Renal cortex interstitium (tissue), 11 donors: ENCODE measurements around the gene DHRS11. TPM values are rescaled to one million over a fixed set of nuclear protein-coding genes. Genes with fewer than 3 reads are reported as not detected.

Experiments
- DNase-seq, 11 donors: peaks; one replicate each; pipeline ENCODE4 v3.0.0-alpha.2; 2013; ENCODE audit warnings: low read depth in 9 of 11, low spot score in 4 of 11; ENCODE audit errors: extremely low read depth in 1 of 11
- polyA plus RNA-seq, 3 donors: library from polyadenylated mRNA; unstranded; fragments of 120-200 nt; gene quantifications; one replicate each; pipeline ENCODE4 v1.2.1, GENCODE V29; 2013; ENCODE audit not compliant: insufficient read length in 3 of 3

DHRS11 gene
- polyA plus RNA-seq, 3 donors = 23.5 to 27.5 (median 25.9) TPM

DNA sequence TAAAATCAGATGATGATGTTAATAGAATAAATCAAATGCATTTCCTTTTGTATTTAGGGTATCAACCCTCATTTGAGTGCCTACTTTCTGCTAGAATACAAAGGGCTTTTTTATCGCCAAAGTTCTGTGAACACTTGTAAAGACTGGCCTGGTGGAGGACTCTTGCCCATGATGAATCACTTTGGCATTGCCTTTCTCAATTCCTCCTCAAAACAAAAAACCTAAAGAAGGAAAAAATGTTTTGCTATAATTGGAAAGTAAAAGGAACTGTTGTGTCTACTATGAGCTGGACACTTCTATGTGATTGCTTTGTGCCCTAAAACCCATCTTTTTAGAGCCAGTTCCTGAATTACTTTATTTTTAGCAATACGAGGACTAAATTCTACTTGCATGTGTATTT is 13.0 kb upstream of the DHRS11 start:
- no peak for DNase-seq

DNA sequence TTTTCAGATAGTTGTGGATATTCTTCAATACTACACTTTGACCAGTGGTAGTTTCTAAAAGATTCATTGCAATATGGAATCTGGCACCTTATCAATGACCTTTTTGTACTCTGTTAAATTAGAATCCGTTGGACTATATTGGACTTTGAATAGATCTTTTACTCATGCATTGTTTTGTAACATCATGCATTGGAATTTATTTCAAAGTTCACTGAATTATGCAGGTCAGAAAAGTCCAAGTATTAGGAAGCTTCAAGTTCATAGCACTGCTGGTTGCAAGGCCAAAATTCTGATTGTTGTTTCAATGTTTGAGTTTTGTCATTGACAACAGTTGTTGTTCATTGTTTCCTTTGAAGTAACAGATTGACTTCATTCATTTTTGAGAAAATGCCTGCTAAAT is 7.9 kb upstream of the DHRS11 start:
- DNase-seq = no peak

DNA sequence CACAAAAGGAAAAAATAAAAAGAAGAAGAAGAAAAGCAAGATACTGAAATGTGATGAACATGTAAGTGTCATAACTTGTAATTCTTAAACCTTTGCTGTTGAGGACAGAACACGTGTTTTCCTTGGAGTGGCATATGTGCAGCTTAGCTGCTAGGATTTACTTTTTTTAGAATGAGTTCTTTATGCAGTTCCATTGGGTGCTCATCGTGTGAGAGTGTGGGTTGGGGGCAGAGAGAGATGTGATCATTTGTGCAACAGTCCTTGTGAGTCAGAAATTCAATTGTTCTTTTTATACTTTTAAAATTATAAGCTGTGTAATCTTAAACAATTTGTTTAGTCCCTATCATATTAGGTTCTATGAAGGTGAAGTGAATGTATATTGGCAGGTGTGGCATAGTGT is 5.5 kb upstream of the DHRS11 start:
- DNase-seq = no peak

DNA sequence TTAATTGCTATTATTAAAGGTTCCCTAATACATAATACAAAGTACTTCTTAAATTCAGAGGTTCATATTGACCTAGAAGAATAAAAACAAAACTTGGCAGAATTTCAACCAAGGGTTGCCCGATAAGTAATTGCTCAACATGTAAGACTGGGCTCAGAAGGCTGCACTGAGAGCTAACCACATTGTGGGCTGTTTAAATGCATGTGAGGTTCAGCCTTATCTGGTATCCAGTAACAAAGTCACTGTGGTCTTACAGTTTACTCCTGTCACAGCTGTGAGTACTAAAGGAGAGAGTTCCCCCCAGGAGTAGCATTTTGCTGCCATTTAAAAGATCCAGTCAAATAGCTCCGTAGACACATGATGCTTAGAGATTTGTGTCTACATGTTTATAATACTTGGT is 1.6 kb upstream of the DHRS11 start:
- DNase-seq = no peak

DNA sequence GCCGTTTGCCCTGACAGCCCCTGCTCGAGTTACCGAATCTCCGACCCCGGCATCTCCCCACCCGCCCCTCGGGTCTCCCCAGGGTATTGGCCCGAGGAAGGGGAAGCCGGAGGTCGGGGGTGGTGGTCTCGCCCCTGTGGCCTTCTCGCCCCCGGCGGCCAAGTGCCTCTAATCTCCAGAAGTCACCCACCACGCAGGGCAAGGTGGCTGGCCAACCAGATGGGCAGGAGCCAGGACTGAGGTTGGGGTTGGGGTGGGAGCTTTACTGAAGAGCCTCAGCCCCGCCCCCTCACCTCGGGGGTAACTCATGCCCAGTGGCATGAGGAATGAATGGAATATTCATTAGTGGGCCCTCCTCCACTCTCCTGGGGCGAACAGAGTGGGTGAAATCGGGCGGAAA is 637 bp downstream of the DHRS11 start:
- peak in 1 of 11 donors; percentile 39 for DNase-seq

DNA sequence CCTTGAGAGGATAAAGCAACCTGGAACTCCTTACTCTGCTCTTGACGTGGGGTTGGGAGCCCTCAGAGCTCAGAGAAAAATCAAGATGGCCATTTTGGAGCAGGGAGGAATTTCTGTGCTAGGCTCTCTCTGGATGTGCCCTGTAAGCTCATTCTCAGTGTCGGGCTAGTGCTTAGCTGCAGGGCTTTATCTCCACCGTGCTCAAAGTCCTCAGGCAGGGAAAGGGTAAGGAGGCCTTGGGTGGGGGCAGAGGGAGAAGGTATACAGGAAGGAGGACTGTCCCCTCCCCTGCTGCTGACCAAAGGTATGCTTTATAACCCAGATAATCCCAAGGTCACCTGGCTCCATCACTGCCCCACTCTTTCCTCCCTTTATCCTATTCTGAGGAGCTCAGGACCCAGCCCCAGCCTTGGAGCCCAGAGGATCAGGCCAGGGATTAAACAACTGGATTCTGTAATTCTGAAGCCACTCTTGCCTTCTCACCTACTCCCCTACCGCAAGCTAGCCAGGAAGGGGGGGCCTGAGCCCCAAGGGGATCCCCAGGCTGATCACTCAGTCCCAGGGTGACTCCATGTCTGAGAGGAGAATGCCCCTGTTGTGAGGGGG is 1.1 kb downstream of the DHRS11 start:
- no peak for DNase-seq

DNA sequence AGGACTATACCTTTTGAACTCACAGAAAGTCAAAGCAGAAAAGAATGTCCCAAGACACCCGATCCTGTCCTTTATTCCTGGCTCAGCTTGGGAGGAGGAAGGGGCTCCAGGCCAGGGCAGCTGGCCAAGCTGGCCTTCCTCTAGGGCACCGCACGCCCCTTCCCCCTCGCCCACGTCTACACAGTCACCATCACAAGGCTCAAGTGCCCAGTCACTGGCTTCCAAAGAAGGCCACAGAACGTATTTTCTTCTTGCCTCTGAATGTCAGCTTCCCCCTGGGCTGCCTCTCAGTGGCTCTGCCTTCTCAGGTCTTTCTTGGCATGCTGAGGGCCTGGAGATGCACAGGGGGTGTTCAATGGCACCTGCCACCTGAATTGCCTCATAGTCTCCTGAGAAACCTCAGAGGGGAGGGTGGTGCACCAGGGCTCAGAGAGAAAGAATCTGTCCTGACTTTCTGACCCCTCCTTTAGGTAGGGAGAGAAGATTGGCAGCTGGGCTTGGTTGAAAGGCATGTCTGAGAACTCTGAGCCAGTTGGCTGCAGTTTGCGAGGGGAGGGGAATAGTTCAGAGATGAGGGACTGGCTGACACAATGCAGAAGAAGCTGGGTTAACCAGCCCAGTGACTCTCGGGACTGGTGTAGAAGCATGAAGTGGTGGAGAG is 2.1 kb downstream of the DHRS11 start:
- no peak for DNase-seq

DNA sequence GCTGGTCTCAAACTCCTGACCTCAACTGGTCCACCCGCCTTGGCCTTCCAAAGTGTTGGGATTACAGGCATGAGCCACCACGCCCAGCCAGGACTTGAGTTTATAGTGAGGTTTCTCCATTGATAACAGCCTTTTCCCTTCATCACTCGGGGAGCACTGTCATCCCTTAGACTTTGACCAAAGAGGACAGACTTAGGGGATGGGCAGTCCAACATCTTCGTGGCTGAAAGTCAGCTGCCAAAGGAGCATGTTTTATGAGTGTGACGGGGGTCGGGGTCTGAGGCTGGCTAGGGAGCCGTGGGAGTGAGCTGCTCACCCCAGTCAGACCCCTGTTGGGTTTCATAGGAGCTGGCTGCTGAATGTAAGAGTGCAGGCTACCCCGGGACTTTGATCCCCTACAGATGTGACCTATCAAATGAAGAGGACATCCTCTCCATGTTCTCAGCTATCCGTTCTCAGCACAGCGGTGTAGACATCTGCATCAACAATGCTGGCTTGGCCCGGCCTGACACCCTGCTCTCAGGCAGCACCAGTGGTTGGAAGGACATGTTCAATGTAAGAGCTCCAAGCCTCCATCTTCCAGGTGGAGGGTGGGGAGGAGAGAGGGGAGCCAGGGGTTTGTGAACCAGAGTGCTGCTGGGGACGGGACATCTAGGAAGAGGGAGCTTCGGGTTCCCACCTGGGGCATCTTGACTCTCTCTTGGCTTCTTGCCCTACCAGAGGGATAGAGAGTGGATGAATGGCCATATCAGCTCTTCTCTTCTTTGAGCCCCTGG is 3.1 kb downstream of the DHRS11 start:
- DNase-seq = no peak

DNA sequence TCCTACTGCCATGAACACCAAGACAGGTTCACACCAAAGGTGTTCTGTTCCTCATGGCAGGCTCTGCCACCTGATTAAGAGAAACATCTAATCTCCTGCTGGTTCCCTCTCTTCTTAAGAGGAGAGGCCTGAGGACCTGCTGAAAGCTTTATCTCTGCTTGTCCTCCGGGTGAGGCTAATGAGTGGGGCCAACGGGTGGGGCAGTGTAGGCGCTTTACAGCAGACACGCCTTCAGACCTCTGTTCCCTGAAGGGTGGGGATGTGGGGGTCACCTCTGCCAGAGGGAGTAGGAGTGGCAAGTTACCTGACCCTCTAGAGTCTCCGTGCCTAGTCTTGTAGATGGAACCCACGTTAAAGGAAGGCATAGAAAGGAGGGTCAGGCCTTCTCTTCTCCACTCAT is 5.5 kb downstream of the DHRS11 start:
- no peak for DNase-seq

DNA sequence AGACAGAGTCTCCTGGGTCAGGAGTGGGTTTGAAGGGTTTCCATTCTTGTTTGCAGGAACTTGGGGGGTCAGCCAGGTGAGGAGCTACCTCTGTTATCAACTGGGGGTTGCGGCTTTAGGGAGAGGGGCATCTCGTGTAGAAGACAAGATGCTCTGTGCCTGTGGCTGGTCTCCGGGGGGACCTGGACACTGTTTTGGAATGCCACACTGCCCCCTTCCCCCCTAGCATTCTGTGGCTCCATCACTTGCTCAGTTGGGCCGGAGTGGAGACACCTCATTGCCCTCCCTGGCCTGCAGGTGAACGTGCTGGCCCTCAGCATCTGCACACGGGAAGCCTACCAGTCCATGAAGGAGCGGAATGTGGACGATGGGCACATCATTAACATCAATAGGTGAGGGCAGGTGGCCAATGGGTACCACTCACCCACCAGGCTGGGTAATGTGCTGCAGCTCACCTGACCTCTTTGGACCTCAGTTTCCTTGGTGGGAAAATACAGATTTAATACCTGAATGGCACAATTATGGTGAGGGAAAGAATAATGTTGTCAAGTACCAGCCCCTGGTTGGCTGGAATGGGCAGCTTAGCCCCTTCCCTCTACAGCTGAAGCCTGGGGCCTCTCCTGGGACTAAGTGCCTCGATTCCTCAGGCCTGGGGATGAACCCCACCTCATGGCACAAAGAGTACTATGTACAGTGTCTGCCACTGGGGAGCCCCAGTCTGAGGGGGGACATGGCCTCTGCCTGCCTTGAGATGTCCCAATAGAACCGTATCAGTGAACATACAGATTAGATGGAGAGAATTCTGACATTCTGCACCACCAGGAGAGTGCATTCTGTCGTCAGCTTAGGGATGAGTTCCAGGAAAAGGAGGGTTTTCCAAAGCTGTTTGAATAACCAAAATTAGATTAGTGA is 6.4 kb downstream of the DHRS11 start:
- DNase-seq = no peak

DNA sequence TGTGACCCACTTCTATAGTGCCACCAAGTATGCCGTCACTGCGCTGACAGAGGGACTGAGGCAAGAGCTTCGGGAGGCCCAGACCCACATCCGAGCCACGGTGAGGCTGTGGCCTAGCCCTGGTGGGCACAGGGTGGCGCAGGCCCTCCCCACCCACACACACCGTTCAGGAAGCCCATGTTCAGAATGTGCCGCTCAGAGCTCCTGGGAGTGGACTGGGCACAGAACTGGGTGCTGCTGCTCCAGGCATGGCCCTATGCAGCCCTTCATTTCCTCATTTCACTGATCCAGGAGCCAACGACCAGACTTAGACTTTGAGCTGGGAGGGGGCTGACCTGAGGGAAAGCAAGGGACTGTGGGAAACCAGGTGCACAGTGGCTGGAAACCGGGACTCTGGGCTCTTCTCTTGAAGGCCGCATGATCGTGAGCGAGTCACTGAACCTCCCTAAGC is 7.3 kb downstream of the DHRS11 start:
- no peak for DNase-seq

DNA sequence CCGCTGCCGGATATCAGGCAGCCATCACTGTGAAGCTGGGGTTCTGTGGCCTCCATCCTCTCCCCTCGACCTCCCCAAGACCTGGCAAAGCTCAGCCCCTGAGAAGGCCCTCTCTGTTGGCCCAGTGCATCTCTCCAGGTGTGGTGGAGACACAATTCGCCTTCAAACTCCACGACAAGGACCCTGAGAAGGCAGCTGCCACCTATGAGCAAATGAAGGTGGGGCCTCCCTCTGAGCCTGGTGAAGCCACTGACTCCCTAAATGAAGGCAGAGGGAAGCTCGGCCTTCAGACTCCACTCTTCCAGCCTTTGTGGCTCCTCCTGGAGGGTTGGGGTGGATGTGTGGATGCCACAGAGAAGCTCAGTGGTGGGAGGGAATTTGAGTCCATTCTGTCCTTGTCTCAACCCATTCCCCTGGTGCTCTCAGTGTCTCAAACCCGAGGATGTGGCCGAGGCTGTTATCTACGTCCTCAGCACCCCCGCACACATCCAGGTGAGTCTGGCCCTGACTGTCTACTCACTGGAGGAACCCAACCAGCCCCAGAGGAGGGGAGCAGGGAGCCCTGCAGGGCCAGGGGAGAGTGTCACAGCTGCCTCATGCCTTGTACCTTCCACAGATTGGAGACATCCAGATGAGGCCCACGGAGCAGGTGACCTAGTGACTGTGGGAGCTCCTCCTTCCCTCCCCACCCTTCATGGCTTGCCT is 8.0 kb downstream of the DHRS11 start:
- DNase-seq = no peak

DNA sequence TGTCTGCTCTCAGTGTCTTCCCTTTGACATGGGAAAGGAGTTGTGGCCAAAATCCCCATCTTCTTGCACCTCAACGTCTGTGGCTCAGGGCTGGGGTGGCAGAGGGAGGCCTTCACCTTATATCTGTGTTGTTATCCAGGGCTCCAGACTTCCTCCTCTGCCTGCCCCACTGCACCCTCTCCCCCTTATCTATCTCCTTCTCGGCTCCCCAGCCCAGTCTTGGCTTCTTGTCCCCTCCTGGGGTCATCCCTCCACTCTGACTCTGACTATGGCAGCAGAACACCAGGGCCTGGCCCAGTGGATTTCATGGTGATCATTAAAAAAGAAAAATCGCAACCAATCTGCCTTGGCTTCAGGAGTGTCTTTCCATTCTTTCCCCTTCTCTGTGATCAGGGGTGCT is 8.8 kb downstream of the DHRS11 start:
- no peak for DNase-seq

DNA sequence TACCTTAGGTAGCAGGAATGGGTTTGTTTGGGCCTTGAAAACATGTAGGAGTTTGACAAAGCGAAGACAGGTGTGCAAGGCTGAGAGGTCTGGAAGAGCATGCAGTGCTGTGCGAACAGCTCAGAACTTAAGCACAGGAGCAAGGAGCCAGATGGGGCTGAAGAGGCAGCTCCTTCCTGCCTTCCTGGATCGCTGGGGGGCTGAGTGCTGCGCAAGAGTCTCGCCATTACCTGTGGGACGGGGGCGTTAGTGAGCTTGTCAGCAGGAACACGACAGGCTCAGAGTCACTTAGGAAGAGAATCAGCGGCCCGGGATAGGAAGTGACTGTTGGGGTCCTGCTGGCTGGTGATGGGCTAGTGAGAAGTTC is 9.2 kb downstream of the DHRS11 start:
- no peak for DNase-seq

DNA sequence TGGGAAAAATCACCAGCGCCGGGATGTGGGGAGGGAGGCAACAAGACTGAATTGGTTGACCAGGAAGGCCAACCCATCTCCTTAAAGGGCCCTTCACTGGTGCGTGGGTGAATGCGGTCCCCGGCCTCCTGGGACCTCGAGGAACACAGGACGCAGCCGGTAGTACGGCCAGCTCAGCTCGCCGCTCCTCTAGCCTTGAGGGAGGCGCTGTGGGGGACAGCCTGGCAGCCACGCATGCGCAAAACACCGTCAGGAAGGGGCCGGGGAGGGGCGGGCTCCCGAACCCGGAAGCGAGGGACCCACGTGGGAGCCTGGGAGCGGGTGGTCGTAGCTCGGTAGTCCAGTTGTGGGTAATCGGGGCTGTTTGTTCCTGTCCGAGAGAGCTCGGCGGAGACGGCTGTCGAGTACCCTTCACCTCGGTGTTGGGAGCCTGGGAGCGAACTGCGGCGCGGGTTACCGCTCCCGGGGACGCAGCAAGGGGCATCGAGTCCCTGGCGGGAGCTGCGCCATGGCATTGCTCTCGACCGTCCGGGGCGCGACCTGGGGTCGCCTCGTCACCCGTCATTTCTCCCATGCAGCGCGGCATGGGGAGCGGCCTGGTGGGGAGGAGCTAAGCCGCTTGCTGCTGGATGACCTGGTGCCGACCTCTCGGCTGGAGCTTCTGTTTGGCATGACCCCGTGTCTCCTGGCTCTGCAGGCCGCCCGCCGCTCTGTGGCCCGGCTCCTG is 9.8 kb downstream of the DHRS11 start, which contains the start of gene MRM1:
Gene MRM1 (plus strand): TSS at position 281 of the 727 bp plus-strand sequence. CDS start 228 bp downstream, at position 509.
- peak; percentile 66 to 89 (median 85) for DNase-seq

DNA sequence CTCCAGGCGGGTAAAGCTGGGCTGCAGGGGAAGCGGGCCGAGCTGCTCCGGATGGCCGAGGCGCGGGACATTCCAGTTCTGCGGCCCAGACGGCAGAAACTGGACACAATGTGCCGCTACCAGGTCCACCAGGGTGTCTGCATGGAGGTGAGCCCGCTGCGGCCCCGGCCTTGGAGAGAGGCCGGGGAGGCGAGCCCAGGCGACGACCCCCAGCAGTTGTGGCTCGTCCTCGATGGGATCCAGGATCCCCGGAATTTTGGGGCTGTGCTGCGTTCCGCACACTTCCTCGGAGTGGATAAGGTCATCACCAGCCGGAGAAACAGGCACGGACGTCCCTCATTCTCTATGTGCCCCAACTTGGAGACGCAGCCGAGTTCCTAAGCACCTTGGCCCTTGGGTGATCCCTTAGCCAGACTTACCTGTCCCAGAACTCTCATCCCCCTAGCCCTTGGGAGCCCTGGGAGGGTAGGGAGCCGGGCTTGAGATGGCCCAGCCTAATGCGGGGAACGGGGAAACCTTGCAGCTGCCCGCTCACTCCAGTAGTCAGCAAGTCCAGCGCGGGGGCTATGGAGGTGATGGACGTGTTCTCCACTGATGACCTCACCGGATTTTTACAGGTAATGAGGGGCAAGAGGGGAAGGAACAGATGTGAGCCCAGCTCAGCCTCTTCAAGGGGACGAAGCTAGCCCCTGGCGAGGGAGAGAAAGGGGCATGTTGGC is 10.5 kb downstream of the DHRS11 start:
- no peak for DNase-seq

DNA sequence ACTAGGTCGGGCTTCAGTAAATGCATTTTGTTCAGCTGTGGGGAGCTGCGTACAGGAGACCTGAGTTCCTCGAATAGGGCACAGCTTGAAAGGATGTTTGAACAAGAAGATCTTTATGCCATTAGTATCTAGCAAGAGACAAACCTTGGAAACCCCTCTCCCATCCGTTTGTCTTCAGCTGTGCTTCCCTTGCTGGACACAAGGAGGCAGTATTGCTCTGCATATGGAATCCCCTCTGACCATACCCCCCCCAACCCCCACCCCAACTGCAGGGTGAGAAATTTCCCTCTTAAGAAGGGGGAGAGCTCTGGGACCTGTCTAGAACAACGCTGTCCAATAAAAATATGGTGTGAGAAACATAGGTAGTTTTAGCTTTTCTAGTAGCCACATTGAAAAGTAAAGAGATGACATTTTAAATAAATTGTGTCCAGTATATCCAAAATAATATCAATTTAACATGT is 11.3 kb downstream of the DHRS11 start:
- peak in 2 of 11 donors; percentile 30 to 56 for DNase-seq
